SK-N-SH (cell line): ENCODE measurements around the gene EIF2AK2.

Experiments
- EP300 ChIP-seq, 2 experiments: IDR thresholded peaks; 2 replicates each; pipeline versions ENCODE4 v1.4.0 to v1.6.1; 2012; ENCODE audit warnings: borderline replicate concordance in 1 of 2, low read depth in 1 of 2, low read length in 1 of 2
- EZH2phosphoT487 ChIP-seq: fragments of 200-600 bp; sonication (generic); IDR thresholded peaks from 2 replicates; pipeline ENCODE4 v1.6.1; 2017; ENCODE audit warnings: low read depth, mixed run types, mild to moderate bottlenecking, antibody characterized with exemption, moderate library complexity, borderline replicate concordance
- GABPA ChIP-seq: IDR thresholded peaks from 2 replicates; pipeline ENCODE4 v1.4.0; 2012; ENCODE audit warnings: low read depth, mild to moderate bottlenecking
- NRF1 ChIP-seq: IDR thresholded peaks from 2 replicates; pipeline ENCODE4 v1.6.1; 2012; ENCODE audit warnings: low read depth, mild to moderate bottlenecking, low read length
- POLR2AphosphoS5 ChIP-seq: IDR thresholded peaks from 2 replicates; pipeline ENCODE4 v1.6.1; 2012; ENCODE audit warnings: low read depth, low read length
- RAD21 ChIP-seq: IDR thresholded peaks from 2 replicates; pipeline ENCODE4 v1.6.1; 2012; ENCODE audit warnings: mild to moderate bottlenecking, low read length
- RFX5 ChIP-seq: IDR thresholded peaks from 2 replicates; pipeline ENCODE4 v1.6.1; 2012; ENCODE audit warnings: mild to moderate bottlenecking, improper control_type of control experiment, low read length
- SIN3A ChIP-seq: IDR thresholded peaks from 2 replicates; pipeline ENCODE4 v1.6.1; 2012; ENCODE audit warnings: low read depth, mild to moderate bottlenecking, low read length, moderate library complexity, borderline replicate concordance
- TEAD4 ChIP-seq: IDR thresholded peaks from 2 replicates; pipeline ENCODE4 v1.4.0; 2012; ENCODE audit warnings: mild to moderate bottlenecking, borderline replicate concordance; ENCODE audit not compliant: insufficient read depth
- YY1 ChIP-seq: IDR thresholded peaks from 2 replicates; pipeline ENCODE4 v1.4.0; 2012; ENCODE audit warnings: low read depth, mild to moderate bottlenecking
- TF ChIP-seq, protein P1 (sequence below): fragments of 200-600 bp; sonication (generic); IDR thresholded peaks from 2 replicates; pipeline ENCODE4 v1.6.1; 2017; ENCODE audit warnings: antibody characterized with exemption, mild to moderate bottlenecking, moderate library complexity
- TF ChIP-seq, protein P2 (sequence below): IDR thresholded peaks from 2 replicates; pipeline ENCODE4 v1.4.0; 2012; ENCODE audit warnings: low read depth, borderline replicate concordance
- TF ChIP-seq, protein P3 (sequence below): IDR thresholded peaks from 2 replicates; pipeline ENCODE4 v1.6.1; 2012; ENCODE audit warnings: mild to moderate bottlenecking, low read depth, low read length, moderate library complexity

- TF ChIP-seq, protein P1, sequence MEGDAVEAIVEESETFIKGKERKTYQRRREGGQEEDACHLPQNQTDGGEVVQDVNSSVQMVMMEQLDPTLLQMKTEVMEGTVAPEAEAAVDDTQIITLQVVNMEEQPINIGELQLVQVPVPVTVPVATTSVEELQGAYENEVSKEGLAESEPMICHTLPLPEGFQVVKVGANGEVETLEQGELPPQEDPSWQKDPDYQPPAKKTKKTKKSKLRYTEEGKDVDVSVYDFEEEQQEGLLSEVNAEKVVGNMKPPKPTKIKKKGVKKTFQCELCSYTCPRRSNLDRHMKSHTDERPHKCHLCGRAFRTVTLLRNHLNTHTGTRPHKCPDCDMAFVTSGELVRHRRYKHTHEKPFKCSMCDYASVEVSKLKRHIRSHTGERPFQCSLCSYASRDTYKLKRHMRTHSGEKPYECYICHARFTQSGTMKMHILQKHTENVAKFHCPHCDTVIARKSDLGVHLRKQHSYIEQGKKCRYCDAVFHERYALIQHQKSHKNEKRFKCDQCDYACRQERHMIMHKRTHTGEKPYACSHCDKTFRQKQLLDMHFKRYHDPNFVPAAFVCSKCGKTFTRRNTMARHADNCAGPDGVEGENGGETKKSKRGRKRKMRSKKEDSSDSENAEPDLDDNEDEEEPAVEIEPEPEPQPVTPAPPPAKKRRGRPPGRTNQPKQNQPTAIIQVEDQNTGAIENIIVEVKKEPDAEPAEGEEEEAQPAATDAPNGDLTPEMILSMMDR: no peak
- TF ChIP-seq, protein P2, sequence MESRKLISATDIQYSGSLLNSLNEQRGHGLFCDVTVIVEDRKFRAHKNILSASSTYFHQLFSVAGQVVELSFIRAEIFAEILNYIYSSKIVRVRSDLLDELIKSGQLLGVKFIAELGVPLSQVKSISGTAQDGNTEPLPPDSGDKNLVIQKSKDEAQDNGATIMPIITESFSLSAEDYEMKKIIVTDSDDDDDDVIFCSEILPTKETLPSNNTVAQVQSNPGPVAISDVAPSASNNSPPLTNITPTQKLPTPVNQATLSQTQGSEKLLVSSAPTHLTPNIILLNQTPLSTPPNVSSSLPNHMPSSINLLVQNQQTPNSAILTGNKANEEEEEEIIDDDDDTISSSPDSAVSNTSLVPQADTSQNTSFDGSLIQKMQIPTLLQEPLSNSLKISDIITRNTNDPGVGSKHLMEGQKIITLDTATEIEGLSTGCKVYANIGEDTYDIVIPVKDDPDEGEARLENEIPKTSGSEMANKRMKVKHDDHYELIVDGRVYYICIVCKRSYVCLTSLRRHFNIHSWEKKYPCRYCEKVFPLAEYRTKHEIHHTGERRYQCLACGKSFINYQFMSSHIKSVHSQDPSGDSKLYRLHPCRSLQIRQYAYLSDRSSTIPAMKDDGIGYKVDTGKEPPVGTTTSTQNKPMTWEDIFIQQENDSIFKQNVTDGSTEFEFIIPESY: no peak
- no peak for TF ChIP-seq POLR2AphosphoS5
- no peak for TF ChIP-seq TEAD4
- TF ChIP-seq RFX5: no peak
- no peak for TF ChIP-seq YY1
- TF ChIP-seq SIN3A: no peak
- TF ChIP-seq, protein P3, sequence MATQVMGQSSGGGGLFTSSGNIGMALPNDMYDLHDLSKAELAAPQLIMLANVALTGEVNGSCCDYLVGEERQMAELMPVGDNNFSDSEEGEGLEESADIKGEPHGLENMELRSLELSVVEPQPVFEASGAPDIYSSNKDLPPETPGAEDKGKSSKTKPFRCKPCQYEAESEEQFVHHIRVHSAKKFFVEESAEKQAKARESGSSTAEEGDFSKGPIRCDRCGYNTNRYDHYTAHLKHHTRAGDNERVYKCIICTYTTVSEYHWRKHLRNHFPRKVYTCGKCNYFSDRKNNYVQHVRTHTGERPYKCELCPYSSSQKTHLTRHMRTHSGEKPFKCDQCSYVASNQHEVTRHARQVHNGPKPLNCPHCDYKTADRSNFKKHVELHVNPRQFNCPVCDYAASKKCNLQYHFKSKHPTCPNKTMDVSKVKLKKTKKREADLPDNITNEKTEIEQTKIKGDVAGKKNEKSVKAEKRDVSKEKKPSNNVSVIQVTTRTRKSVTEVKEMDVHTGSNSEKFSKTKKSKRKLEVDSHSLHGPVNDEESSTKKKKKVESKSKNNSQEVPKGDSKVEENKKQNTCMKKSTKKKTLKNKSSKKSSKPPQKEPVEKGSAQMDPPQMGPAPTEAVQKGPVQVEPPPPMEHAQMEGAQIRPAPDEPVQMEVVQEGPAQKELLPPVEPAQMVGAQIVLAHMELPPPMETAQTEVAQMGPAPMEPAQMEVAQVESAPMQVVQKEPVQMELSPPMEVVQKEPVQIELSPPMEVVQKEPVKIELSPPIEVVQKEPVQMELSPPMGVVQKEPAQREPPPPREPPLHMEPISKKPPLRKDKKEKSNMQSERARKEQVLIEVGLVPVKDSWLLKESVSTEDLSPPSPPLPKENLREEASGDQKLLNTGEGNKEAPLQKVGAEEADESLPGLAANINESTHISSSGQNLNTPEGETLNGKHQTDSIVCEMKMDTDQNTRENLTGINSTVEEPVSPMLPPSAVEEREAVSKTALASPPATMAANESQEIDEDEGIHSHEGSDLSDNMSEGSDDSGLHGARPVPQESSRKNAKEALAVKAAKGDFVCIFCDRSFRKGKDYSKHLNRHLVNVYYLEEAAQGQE: no peak
- no peak for TF ChIP-seq EZH2phosphoT487
- TF ChIP-seq NRF1: no peak
- no peak for TF ChIP-seq EP300 (IDR thresholded peaks at IDR 0.05; ENCODE audit: borderline replicate concordance in 1 of 2, low read depth in 1 of 2, low read length in 1 of 2)
- TF ChIP-seq GABPA: no peak
- no peak for TF ChIP-seq RAD21
Measured at GRCh38 chr2:37091873-37092272, 64.9 kb downstream of the EIF2AK2 start.
